HepG2 (cell line): ENCODE data around the gene COMMD7. TPM values are rescaled to one million over a fixed set of nuclear protein-coding genes. Genes with fewer than 3 reads are reported as not detected.

ENCODE experiments used
- ATF6 ChIP-seq: sonication (generic); formaldehyde crosslinking; conservative IDR thresholded peaks from 2 replicates; pipeline ENCODE4 v1.4.0; 2020; ENCODE audit warnings: missing genetic modification reagents
- ETV6 ChIP-seq: sonication (generic); formaldehyde crosslinking; conservative IDR thresholded peaks from 2 replicates; pipeline ENCODE4 v1.4.0; 2020; ENCODE audit warnings: missing genetic modification reagents
- FOSL2 ChIP-seq: sonication (generic); formaldehyde crosslinking; IDR thresholded peaks from 2 replicates; pipeline ENCODE4 v1.4.0; 2020; ENCODE audit warnings: missing genetic modification reagents
- HOXA3 ChIP-seq: sonication (generic); formaldehyde crosslinking; IDR thresholded peaks from 2 replicates; pipeline ENCODE4 v1.5.0; 2020; ENCODE audit warnings: missing genetic modification reagents
- HOXA9 ChIP-seq: sonication (generic); formaldehyde crosslinking; IDR thresholded peaks from 2 replicates; pipeline ENCODE4 v1.8.1; 2022; ENCODE audit warnings: missing genetic modification reagents, mild to moderate bottlenecking, moderate library complexity, borderline replicate concordance
- NBN ChIP-seq: fragments of 450-650 bp; conservative IDR thresholded peaks from 2 replicates; pipeline ENCODE4 v1.6.1; 2017
- NFRKB ChIP-seq: fragments of 450-650 bp; IDR thresholded peaks from 2 replicates; pipeline ENCODE4 v1.6.1; 2017
- NFYC ChIP-seq: IDR thresholded peaks from 2 replicates; pipeline ENCODE4 v1.6.1; 2016; ENCODE audit warnings: missing genetic modification reagents, missing compliant biosample characterization
- NR2F6 ChIP-seq, 2 experiments: IDR thresholded peaks; 2 replicates each; pipeline ENCODE4 v1.6.1; 2016; ENCODE audit warnings: antibody characterized with exemption in 1 of 2, mild to moderate bottlenecking in 1 of 2
- ZBTB39 ChIP-seq: sonication (generic); formaldehyde crosslinking; IDR thresholded peaks from 2 replicates; pipeline ENCODE4 v1.5.0; 2020; ENCODE audit warnings: missing genetic modification reagents
- ZBTB42 ChIP-seq: sonication (generic); formaldehyde crosslinking; IDR thresholded peaks from 2 replicates; pipeline ENCODE4 v1.5.0; 2020; ENCODE audit warnings: mild to moderate bottlenecking, missing genetic modification reagents
- ZIK1 ChIP-seq: sonication (generic); formaldehyde crosslinking; IDR thresholded peaks from 2 replicates; pipeline ENCODE4 v1.5.0; 2020; ENCODE audit warnings: mild to moderate bottlenecking, low read depth, missing genetic modification reagents, borderline replicate concordance
- ZNF432 ChIP-seq: sonication (generic); formaldehyde crosslinking; IDR thresholded peaks from 2 replicates; pipeline ENCODE4 v1.5.0; 2020; ENCODE audit warnings: missing genetic modification reagents, mild to moderate bottlenecking, borderline replicate concordance
- ZNF768 ChIP-seq: sonication (generic); formaldehyde crosslinking; IDR thresholded peaks from 2 replicates; pipeline ENCODE4 v1.4.0; 2020; ENCODE audit warnings: missing genetic modification reagents
- polyA plus RNA-seq, 8 experiments: library from polyadenylated mRNA; depleted of rRNA in 3 of 8; stranded (reverse) in 7 of 8; unstranded in 1 of 8; fragments of >200 nt; fragmentation: Illumina TruSeq in 4 of 8; extraction: Trizol in 4 of 8; gene quantifications; 2 replicates each; pipeline versions ENCODE4 v1.2.1 to v1.2.3, GENCODE V29; 2011 to 2016; ENCODE audit warnings: low read depth in 4 of 8, missing spikeins in 1 of 8, mixed read lengths in 1 of 8; ENCODE audit not compliant: insufficient read depth in 1 of 8
- total RNA-seq, 5 experiments: library from RNA; depleted of rRNA; stranded (reverse); fragments of >200 nt; fragmentation: Illumina TruSeq; extraction: Trizol; gene quantifications; 2 replicates each; pipeline ENCODE4 v1.2.3, GENCODE V29; 2016; ENCODE audit warnings: low read depth in 1 of 5

The COMMD7 gene
- total and polyA plus RNA-seq, 2 of the 13 experiments (the other 11 are each of a cell fraction or from before 2014, with no cell fraction given): 42.1 to 53.3 TPM

GRCh38 chr20:32752458-32753250 is 9.4 kb upstream of the COMMD7 start (continued):
- TF ChIP-seq ZBTB39 (CRISPR knock-in tag) (no peak), FOSL2 (peak; percentile 68), ATF6 (CRISPR knock-in tag) (no peak), ZBTB42 (no peak), NFYC (CRISPR knock-in tag) (no peak), ZIK1 (CRISPR knock-in tag) (no peak), ZNF768 (CRISPR knock-in tag) (peak; percentile 40; the same call in 1 of the 2 replicates), HOXA9 (no peak), NBN (no peak), HOXA3 (CRISPR knock-in tag) (no peak), NFRKB (no peak), ZNF432 (CRISPR knock-in tag) (no peak), ETV6 (no peak), NR2F6 (IDR thresholded peaks at IDR 0.05) (no peak), NR2F6 (CRISPR knock-in tag; IDR thresholded peaks at IDR 0.05) (no peak)
- TF ChIP-seq, all 625 proteins: peak for 10
